Fibroblast of skin of left biceps (primary cell): ENCODE data around the gene LDLRAD4.
A peak's percentile ranks its signal among the peaks of the same experiment; 100 is the strongest.

ENCODE experiments used
- DNase-seq, 2 experiments: peaks; one replicate each; pipeline ENCODE4 v3.0.0-alpha.2; 2013; ENCODE audit warnings: low read depth in 2 of 2

The LDLRAD4 gene

GRCh38 chr18:13514558-13514957 lies 296.0 kb downstream of the LDLRAD4 start:
- no peak for DNase-seq

- DNase-seq: no peak
Observed at GRCh38 chr18:13516855-13517254, 298.3 kb downstream of the LDLRAD4 start.

GRCh38 chr18:13517369-13517768 lies 298.8 kb downstream of the LDLRAD4 start:
- no peak for DNase-seq

- no peak for DNase-seq
Observed at GRCh38 chr18:13518382-13518781, 299.8 kb downstream of the LDLRAD4 start.

- no peak for DNase-seq
Observed at GRCh38 chr18:13520306-13520705, 301.7 kb downstream of the LDLRAD4 start.

- no peak for DNase-seq
Observed at GRCh38 chr18:13520741-13521140, 302.2 kb downstream of the LDLRAD4 start.

- no peak for DNase-seq
Observed at GRCh38 chr18:13521418-13521817, 302.9 kb downstream of the LDLRAD4 start.

- no peak for DNase-seq
Observed at GRCh38 chr18:13522256-13522655, 303.7 kb downstream of the LDLRAD4 start.

GRCh38 chr18:13522861-13523660 lies 304.5 kb downstream of the LDLRAD4 start:
- DNase-seq: no peak

GRCh38 chr18:13524054-13524453 lies 305.5 kb downstream of the LDLRAD4 start:
- no peak for DNase-seq

- DNase-seq: no peak
Observed at GRCh38 chr18:13524811-13525210, 306.3 kb downstream of the LDLRAD4 start.

- no peak for DNase-seq
Observed at GRCh38 chr18:13525381-13526029, 306.9 kb downstream of the LDLRAD4 start.

- no peak for DNase-seq
Observed at GRCh38 chr18:13526519-13526918, 308.0 kb downstream of the LDLRAD4 start.

- no peak for DNase-seq
Observed at GRCh38 chr18:13527256-13527655, 308.7 kb downstream of the LDLRAD4 start.

- DNase-seq: no peak
Observed at GRCh38 chr18:13527730-13528129, 309.2 kb downstream of the LDLRAD4 start.

GRCh38 chr18:13528739-13529392 lies 310.3 kb downstream of the LDLRAD4 start:
- DNase-seq: no peak

- DNase-seq: no peak
Observed at GRCh38 chr18:13530033-13530878, 311.7 kb downstream of the LDLRAD4 start.

GRCh38 chr18:13530879-13531387 lies 312.4 kb downstream of the LDLRAD4 start:
- DNase-seq: peak in 1 of 2 experiments; percentile 3

GRCh38 chr18:13531681-13532325 lies 313.2 kb downstream of the LDLRAD4 start:
- no peak for DNase-seq

- no peak for DNase-seq
Observed at GRCh38 chr18:13532406-13533075, 314.0 kb downstream of the LDLRAD4 start.

GRCh38 chr18:13534631-13535030 lies 316.1 kb downstream of the LDLRAD4 start:
- no peak for DNase-seq
